HFF-Myc (cell line): ENCODE data around the gene AKAP6.

Source experiments
- DNase-seq: peaks from one replicate; pipeline ENCODE4 v3.0.0-alpha.2; 2011; ENCODE audit warnings: low read depth; ENCODE audit errors: extremely low read depth
- H3K4me3 ChIP-seq: replicated peaks from 2 replicates; pipeline ENCODE4 v1.5.1; 2011; ENCODE audit warnings: low read depth, mild to moderate bottlenecking, control low read depth, low read length
- CTCF ChIP-seq: IDR thresholded peaks from 2 replicates; pipeline ENCODE4 v1.5.1; 2012; ENCODE audit warnings: mild to moderate bottlenecking, low read depth, low read length, control low read depth; ENCODE audit errors: missing control alignments

Gene AKAP6

GRCh38 chr14:32800320-32800719 lies 471.2 kb downstream of the AKAP6 start:
- no peak overlapping the region for H3K4me3 ChIP-seq
- no peak for DNase-seq
- no peak for TF ChIP-seq CTCF

- TF ChIP-seq CTCF, result no peak
- no peak overlapping the region for H3K4me3 ChIP-seq
- no peak for DNase-seq
Measured at GRCh38 chr14:32802295-32802694, 473.2 kb downstream of the AKAP6 start.

GRCh38 chr14:32805979-32806378 lies 476.9 kb downstream of the AKAP6 start:
- H3K4me3 ChIP-seq, result no peak overlapping the region
- no peak for TF ChIP-seq CTCF
- DNase-seq, result no peak

- no peak for TF ChIP-seq CTCF
- DNase-seq, result no peak
- H3K4me3 ChIP-seq, result no peak overlapping the region
Measured at GRCh38 chr14:32808644-32809043, 479.5 kb downstream of the AKAP6 start.

GRCh38 chr14:32809255-32809654 lies 480.2 kb downstream of the AKAP6 start:
- no peak for DNase-seq
- H3K4me3 ChIP-seq, result no peak overlapping the region
- no peak for TF ChIP-seq CTCF

GRCh38 chr14:32813401-32813800 lies 484.3 kb downstream of the AKAP6 start:
- no peak for DNase-seq
- no peak for TF ChIP-seq CTCF
- no peak overlapping the region for H3K4me3 ChIP-seq

GRCh38 chr14:32814721-32815120 lies 485.6 kb downstream of the AKAP6 start:
- DNase-seq, result no peak
- no peak for TF ChIP-seq CTCF

More at GRCh38 chr14:32814721-32815120, 485.6 kb downstream of the AKAP6 start:
- no peak overlapping the region for H3K4me3 ChIP-seq
